ENCODE data around the gene FBXW2.
"Not testable (repeated sequence)": the region's sequence is repeated elsewhere in the genome, so short reads cannot be mapped to it uniquely, and the experiment has no call there.

FBXW2 gene

GRCh38 chr9:120778758-120779157 is 14.5 kb downstream of the FBXW2 start:
- no peak for DNase-seq (ENCODE audit: low spot score)

- DNase-seq (ENCODE audit: low spot score) = no peak
These were observed 16.0 kb downstream of the FBXW2 start for GRCh38 chr9:120777229-120777628.

- no peak for DNase-seq (ENCODE audit: low spot score)
These were observed 16.4 kb downstream of the FBXW2 start for GRCh38 chr9:120776788-120777187.

- DNase-seq (ENCODE audit: low spot score) = no peak
These were observed 17.4 kb downstream of the FBXW2 start for GRCh38 chr9:120775859-120776258.

- peak; percentile 40 for DNase-seq (ENCODE audit: low spot score)
These were observed 18.5 kb downstream of the FBXW2 start for GRCh38 chr9:120774719-120775118.

GRCh38 chr9:120773256-120773655 is 20.0 kb downstream of the FBXW2 start:
- DNase-seq (ENCODE audit: low spot score) = no peak

- no peak for DNase-seq (ENCODE audit: low spot score)
These were observed 22.3 kb downstream of the FBXW2 start for GRCh38 chr9:120770931-120771330.

GRCh38 chr9:120768886-120769285 is 24.3 kb downstream of the FBXW2 start:
- no peak for DNase-seq (ENCODE audit: low spot score)

- no peak for DNase-seq (ENCODE audit: low spot score)
These were observed 25.0 kb downstream of the FBXW2 start for GRCh38 chr9:120768247-120768646.

- DNase-seq (ENCODE audit: low spot score) = peak; percentile 44
These were observed 25.8 kb downstream of the FBXW2 start for GRCh38 chr9:120767451-120767850.

- no peak for DNase-seq (ENCODE audit: low spot score)
These were observed 27.2 kb downstream of the FBXW2 start for GRCh38 chr9:120765910-120766425.

- DNase-seq (ENCODE audit: low spot score) = no peak
These were observed 28.7 kb downstream of the FBXW2 start for GRCh38 chr9:120764476-120764875.

GRCh38 chr9:120761006-120761405 is 32.2 kb downstream of the FBXW2 start:
- no peak for DNase-seq (ENCODE audit: low spot score)

GRCh38 chr9:120759755-120760400 is 33.3 kb downstream of the FBXW2 start:
- no peak for DNase-seq (ENCODE audit: low spot score)

GRCh38 chr9:120758544-120758943 is 34.7 kb downstream of the FBXW2 start:
- no peak for DNase-seq (ENCODE audit: low spot score)

GRCh38 chr9:120757026-120757913 is 35.9 kb downstream of the FBXW2 start:
- no peak for DNase-seq (ENCODE audit: low spot score)

- no peak for DNase-seq (ENCODE audit: low spot score)
These were observed 36.7 kb downstream of the FBXW2 start for GRCh38 chr9:120756531-120756930.

GRCh38 chr9:120755810-120756434 is 37.3 kb downstream of the FBXW2 start:
- peak; percentile 43 for DNase-seq (ENCODE audit: low spot score)

- DNase-seq (ENCODE audit: low spot score) = no peak
These were observed 38.2 kb downstream of the FBXW2 start for GRCh38 chr9:120755044-120755443.

- no peak for DNase-seq (ENCODE audit: low spot score)
These were observed 42.8 kb downstream of the FBXW2 start for GRCh38 chr9:120750421-120750820.

- not testable (repeated sequence) for DNase-seq (ENCODE audit: low spot score)
These were observed 46.9 kb downstream of the FBXW2 start for GRCh38 chr9:120746366-120746765.

GRCh38 chr9:120745278-120745677 is 47.9 kb downstream of the FBXW2 start:
- no peak for DNase-seq (ENCODE audit: low spot score)

GRCh38 chr9:120742951-120743416 is 50.2 kb downstream of the FBXW2 start:
- DNase-seq (ENCODE audit: low spot score) = peak; percentile 66

All from RKO (cell line).